Thymus (tissue), 11 donors: ENCODE measurements around the gene PLEKHA1. TPM values are rescaled to one million over a fixed set of nuclear protein-coding genes. Genes with fewer than 3 reads are reported as not detected.

Experiments used
- DNase-seq, 9 donors: peaks; one replicate each; pipeline ENCODE4 v3.0.0-alpha.2; 2013; ENCODE audit warnings: low spot score in 9 of 9, low read depth in 6 of 9, missing footprints in 1 of 9
- H3K27ac ChIP-seq, 2 donors: one replicate each; pipeline ENCODE4 v1.5.1; 2013; ENCODE audit warnings: control low read depth in 1 of 2, low read depth in 1 of 2, low read length in 1 of 2, mild to moderate bottlenecking in 1 of 2, moderate library complexity in 1 of 2
- H3K27me3 ChIP-seq, 2 donors: one replicate each; pipeline ENCODE4 v1.5.1; 2013; ENCODE audit warnings: low read length in 1 of 2; ENCODE audit not compliant: control insufficient read depth in 2 of 2, insufficient read depth in 1 of 2
- H3K36me3 ChIP-seq, 2 donors: one replicate each; pipeline ENCODE4 v1.5.1; 2013; ENCODE audit warnings: low read length in 1 of 2, mild to moderate bottlenecking in 1 of 2, moderate library complexity in 1 of 2; ENCODE audit not compliant: control insufficient read depth in 2 of 2, insufficient read depth in 2 of 2
- H3K4me1 ChIP-seq, 2 donors: one replicate each; pipeline ENCODE4 v1.5.1; 2013; ENCODE audit warnings: low read length in 2 of 2; ENCODE audit not compliant: control insufficient read depth in 2 of 2, insufficient read depth in 2 of 2
- H3K4me3 ChIP-seq, 2 donors: one replicate each; pipeline ENCODE4 v1.5.1; 2013; ENCODE audit warnings: low read length in 2 of 2, control low read depth in 1 of 2, mild to moderate bottlenecking in 1 of 2
- H3K9me3 ChIP-seq, 2 donors: one replicate each; pipeline ENCODE4 v1.5.1; 2013; ENCODE audit warnings: low read length in 1 of 2, mild to moderate bottlenecking in 1 of 2; ENCODE audit not compliant: control insufficient read depth in 2 of 2, insufficient read depth in 1 of 2
- WGBS: extraction: QIAGEN DNeasy Blood & Tissue Kit; methylation state at CpG from one replicate; pipeline ENCODE4 v1.1.7; 2013; 5-methylcytosine and 5-hydroxymethylcytosine counted together
- polyA plus RNA-seq: library from polyadenylated mRNA; stranded (reverse); fragments of 200-250 nt; gene quantifications from one replicate; pipeline ENCODE4 v1.2.3, GENCODE V29; 2013
- total RNA-seq: library from RNA; stranded (reverse); fragments of 120-200 nt; gene quantifications from one replicate; pipeline ENCODE4 v1.2.4, GENCODE V29; 2013
- donor health status: healthy.

PLEKHA1 gene
- total and polyA plus RNA-seq, 2 donors = 11.1 to 28.2 TPM

GRCh38 chr10:122373108-122373507, 1.4 kb upstream of the PLEKHA1 start:
- WGBS = 87% methylated on average over 4 of the region's 4 CpGs
- H3K27me3 ChIP-seq = peaks cover 22 to 51% of the 10 kb centered on the region in 2 donors
- peaks cover 7 to 8% of the 10 kb centered on the region in 2 donors for H3K4me1 ChIP-seq
- no peak for DNase-seq
- no peaks in the 10 kb centered on the region for H3K36me3 ChIP-seq
- H3K9me3 ChIP-seq = no peaks in the 10 kb centered on the region
- H3K4me3 ChIP-seq = no peak overlapping the region
- no peak overlapping the region for H3K27ac ChIP-seq

GRCh38 chr10:122373721-122374120, 787 bp upstream of the PLEKHA1 start:
- peak overlapping the region in 1 of 2 donors; percentile 42 for H3K27ac ChIP-seq
- peak overlapping the region; percentile 38 to 82 for H3K4me3 ChIP-seq
- DNase-seq = no peak
- WGBS = 15% methylated on average over 13 of the region's 13 CpGs
- peaks cover 20 to 50% of the 10 kb centered on the region in 2 donors for H3K27me3 ChIP-seq
- peaks cover 6 to 7% of the 10 kb centered on the region in 2 donors for H3K4me1 ChIP-seq
- no peaks in the 10 kb centered on the region for H3K9me3 ChIP-seq
- no peaks in the 10 kb centered on the region for H3K36me3 ChIP-seq

- WGBS = 1% methylated on average over 89 of the region's 89 CpGs
- H3K4me3 ChIP-seq = peak overlapping the region; percentile 48 to 82
- H3K27me3 ChIP-seq = peaks cover 20 to 50% of the 10 kb centered on the region in 2 donors
- H3K36me3 ChIP-seq = no peaks in the 10 kb centered on the region
- peak in 8 of 9 donors; percentile 4 to 57 (median 28) for DNase-seq
- H3K27ac ChIP-seq = peak overlapping the region; percentile 57 to 89
- H3K4me1 ChIP-seq = peaks cover 6 to 7% of the 10 kb centered on the region in 2 donors
- H3K9me3 ChIP-seq = no peaks in the 10 kb centered on the region
Observed at GRCh38 chr10:122374859-122375678, 561 bp downstream of the PLEKHA1 start.

- DNase-seq = no peak
Observed at GRCh38 chr10:122375679-122376160, 1.2 kb downstream of the PLEKHA1 start.

GRCh38 chr10:122376364-122376961, 2.0 kb downstream of the PLEKHA1 start:
- no peak overlapping the region for H3K4me3 ChIP-seq
- H3K4me1 ChIP-seq = peaks cover 6 to 7% of the 10 kb centered on the region in 2 donors
- peaks cover 20 to 45% of the 10 kb centered on the region in 2 donors for H3K27me3 ChIP-seq
- no peak overlapping the region for H3K27ac ChIP-seq
- WGBS = 97% methylated on average over 11 of the region's 11 CpGs
- H3K36me3 ChIP-seq = no peaks in the 10 kb centered on the region
- no peaks in the 10 kb centered on the region for H3K9me3 ChIP-seq
- no peak for DNase-seq

More at GRCh38 chr10:122375679-122376160, 1.2 kb downstream of the PLEKHA1 start:
- H3K9me3 ChIP-seq = no peaks in the 10 kb centered on the region
- no peaks in the 10 kb centered on the region for H3K36me3 ChIP-seq
- H3K27me3 ChIP-seq = peaks cover 20 to 46% of the 10 kb centered on the region in 2 donors
- H3K27ac ChIP-seq = peak overlapping the region; percentile 57 to 89
- H3K4me1 ChIP-seq = peaks cover 6 to 7% of the 10 kb centered on the region in 2 donors
- H3K4me3 ChIP-seq = peak overlapping the region; percentile 48 to 82
- WGBS = 12% methylated on average over 7 of the region's 7 CpGs

- peak in 2 of 9 donors; percentile 25 to 58 for DNase-seq
- Histone ChIP-seq H3K9me3 (no peaks in the 10 kb centered on the region), H3K27ac (no peak overlapping the region), H3K4me3 (no peak overlapping the region), H3K36me3 (no peaks in the 10 kb centered on the region), H3K27me3 (peaks cover 13 to 24% of the 10 kb centered on the region in 2 donors), H3K4me1 (peaks cover 2 to 3% of the 10 kb centered on the region in 2 donors)
- 73% methylated on average over 5 of the region's 5 CpGs for WGBS
Observed at GRCh38 chr10:122379041-122379440, 4.5 kb downstream of the PLEKHA1 start.

- WGBS = 93% methylated on average over 2 of the region's 2 CpGs
- H3K4me1 ChIP-seq = peaks cover 0 to 3% of the 10 kb centered on the region in 2 donors
- no peaks in the 10 kb centered on the region for H3K36me3 ChIP-seq
- H3K4me3 ChIP-seq = no peak overlapping the region
- H3K9me3 ChIP-seq = no peaks in the 10 kb centered on the region
- no peak overlapping the region for H3K27ac ChIP-seq
- peaks cover 10 to 22% of the 10 kb centered on the region in 2 donors for H3K27me3 ChIP-seq
- no peak for DNase-seq
Observed at GRCh38 chr10:122379537-122379936, 5.0 kb downstream of the PLEKHA1 start.

GRCh38 chr10:122380703-122381102, 6.2 kb downstream of the PLEKHA1 start:
- 96% methylated on average over 4 of the region's 4 CpGs for WGBS
- Histone ChIP-seq H3K27ac (no peak overlapping the region), H3K9me3 (no peaks in the 10 kb centered on the region), H3K27me3 (peaks cover 2 to 13% of the 10 kb centered on the region in 2 donors), H3K36me3 (no peaks in the 10 kb centered on the region), H3K4me1 (no peaks in the 10 kb centered on the region), H3K4me3 (no peak overlapping the region)
- no peak for DNase-seq

- no peak for DNase-seq
- WGBS = 97% methylated on average over 2 of the region's 2 CpGs
Observed at GRCh38 chr10:122381680-122382079, 7.2 kb downstream of the PLEKHA1 start.

More at GRCh38 chr10:122381680-122382079, 7.2 kb downstream of the PLEKHA1 start:
- no peak overlapping the region for H3K27ac ChIP-seq
- H3K4me3 ChIP-seq = no peak overlapping the region
- H3K36me3 ChIP-seq = no peaks in the 10 kb centered on the region
- no peaks in the 10 kb centered on the region for H3K9me3 ChIP-seq
- H3K27me3 ChIP-seq = peaks cover 0 to 4% of the 10 kb centered on the region in 2 donors
- H3K4me1 ChIP-seq = no peaks in the 10 kb centered on the region
